GM19468 (cell line): ENCODE measurements around the gene SARNP.

Source experiments
- ATAC-seq: cut with Tn5 transposase; IDR thresholded peaks from one replicate; pipeline ENCODE4 v1.9.1; 2021; ENCODE audit warnings: mild to moderate bottlenecking, moderate library complexity, moderate number of reproducible peaks; ENCODE audit not compliant: unreplicated experiment; ENCODE audit errors: extremely low read depth

Gene SARNP

GRCh38 chr12:55728939-55729818 lies 88.3 kb downstream of the SARNP start, which contains the start of gene CD63:
Gene CD63, minus strand, starts transcription at chr12:55729009. Its CDS starts 668 bp downstream, at chr12:55728341.
- ATAC-seq: peak; percentile 29

GRCh38 chr12:55728186-55728938 lies 89.2 kb downstream of the SARNP start:
- ATAC-seq: no peak

DNA sequence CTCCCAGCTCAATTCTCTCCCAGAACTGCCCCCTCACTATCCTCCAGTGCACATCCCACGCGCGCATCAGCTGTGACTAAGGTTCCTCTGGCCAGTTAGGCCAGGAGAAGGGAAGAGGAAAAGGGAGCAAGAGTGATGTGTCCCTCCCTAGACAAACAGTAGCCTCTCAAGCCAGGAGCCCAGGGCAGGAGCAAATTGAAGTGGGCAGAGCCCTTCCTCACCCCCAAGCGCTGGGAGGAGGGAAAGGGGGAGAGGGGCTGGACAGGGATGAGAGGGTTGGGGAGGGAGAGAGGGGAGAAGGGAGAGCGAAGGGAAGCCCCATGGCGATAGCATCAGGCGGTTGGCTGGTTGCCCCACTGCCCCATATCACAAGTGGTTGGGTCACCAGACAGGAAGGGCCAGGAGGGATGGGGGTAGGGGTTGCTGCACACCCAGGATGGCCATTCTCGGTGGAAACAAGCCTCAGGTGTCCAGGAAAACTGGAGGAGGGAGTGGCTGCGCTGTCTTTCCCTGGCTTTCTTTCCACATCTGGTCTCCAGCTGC lies 89.8 kb downstream of the SARNP start:
- no peak for ATAC-seq

DNA sequence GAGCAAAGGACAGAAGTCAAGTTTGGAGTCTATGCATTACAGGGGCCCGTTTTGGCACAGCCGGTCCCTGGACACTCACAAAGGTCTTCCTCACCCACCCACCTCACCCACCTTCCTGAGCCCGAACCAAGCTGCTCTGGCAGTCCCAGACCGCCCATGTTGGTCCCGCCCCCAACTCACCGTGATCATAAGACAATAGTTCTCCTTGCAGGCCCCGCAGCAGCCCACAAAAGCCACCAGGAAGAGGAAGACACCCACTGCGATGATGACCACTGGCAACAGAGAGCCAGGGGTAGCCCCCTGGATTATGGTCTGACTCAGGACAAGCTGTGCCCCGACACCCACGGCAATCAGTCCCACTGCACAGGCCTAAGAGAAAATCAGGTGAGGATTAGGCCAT lies 90.6 kb downstream of the SARNP start:
- no peak for ATAC-seq

DNA sequence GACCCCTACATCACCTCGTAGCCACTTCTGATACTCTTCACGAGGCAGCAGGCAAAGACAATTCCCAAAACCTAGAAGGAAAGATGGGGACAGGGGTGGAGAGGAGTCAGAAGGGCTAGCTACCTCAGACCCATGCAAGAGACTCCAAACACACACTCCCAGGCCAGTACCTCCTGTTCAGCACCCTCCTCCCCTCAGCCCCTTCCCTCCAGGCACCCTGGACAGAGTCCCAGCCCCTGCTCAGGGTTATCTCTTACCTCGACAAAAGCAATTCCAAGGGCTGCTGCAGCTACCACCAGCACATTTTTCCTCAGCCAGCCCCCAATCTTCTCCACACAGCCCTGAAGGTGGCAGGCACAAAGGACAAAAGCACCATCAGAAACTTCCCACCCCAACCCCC lies 92.0 kb downstream of the SARNP start:
- no peak for ATAC-seq

DNA sequence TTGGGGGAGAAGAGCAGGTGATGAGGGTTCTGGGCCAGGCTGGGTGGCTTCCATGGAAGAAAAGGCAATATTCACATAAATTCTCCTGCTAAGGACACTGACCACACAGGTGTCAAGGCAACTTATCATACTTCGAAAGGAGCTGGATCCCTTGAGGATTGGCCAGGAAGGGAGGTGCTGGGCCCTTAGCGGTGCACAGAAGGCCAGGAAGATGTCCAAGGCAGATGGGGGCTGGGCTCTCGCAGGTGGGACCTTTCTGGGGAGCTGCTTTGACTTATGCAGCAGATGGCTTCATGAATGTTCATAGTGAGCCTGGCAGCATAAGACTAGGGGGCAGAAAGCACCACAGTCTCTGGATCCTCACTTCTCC lies 92.6 kb downstream of the SARNP start:
- no peak for ATAC-seq

GRCh38 chr12:55724226-55724939 lies 93.1 kb downstream of the SARNP start:
- ATAC-seq: no peak

GRCh38 chr12:55723516-55724225 lies 93.9 kb downstream of the SARNP start:
- no peak for ATAC-seq

DNA sequence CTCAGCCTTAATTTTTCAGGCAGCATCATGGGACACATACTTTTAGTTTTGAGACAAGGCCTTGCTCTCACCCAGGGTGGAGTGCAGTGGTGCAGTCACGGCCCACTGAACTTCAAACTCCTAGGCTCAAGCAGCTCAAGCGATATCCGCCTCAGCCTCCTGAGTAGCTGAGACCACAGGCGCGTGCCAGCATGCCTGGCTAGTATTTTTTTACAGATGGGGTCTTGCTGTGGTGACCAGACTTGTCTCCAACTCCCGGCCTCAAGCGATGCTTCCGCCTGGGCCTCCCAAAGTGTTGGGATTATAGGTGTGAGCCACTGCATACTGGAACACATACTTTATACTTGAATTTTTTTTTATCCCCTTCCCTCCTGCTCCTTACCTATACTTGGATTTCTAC lies 94.6 kb downstream of the SARNP start:
- ATAC-seq: no peak

- no peak for ATAC-seq
Observed at GRCh38 chr12:55721601-55722213, 95.8 kb downstream of the SARNP start.

DNA sequence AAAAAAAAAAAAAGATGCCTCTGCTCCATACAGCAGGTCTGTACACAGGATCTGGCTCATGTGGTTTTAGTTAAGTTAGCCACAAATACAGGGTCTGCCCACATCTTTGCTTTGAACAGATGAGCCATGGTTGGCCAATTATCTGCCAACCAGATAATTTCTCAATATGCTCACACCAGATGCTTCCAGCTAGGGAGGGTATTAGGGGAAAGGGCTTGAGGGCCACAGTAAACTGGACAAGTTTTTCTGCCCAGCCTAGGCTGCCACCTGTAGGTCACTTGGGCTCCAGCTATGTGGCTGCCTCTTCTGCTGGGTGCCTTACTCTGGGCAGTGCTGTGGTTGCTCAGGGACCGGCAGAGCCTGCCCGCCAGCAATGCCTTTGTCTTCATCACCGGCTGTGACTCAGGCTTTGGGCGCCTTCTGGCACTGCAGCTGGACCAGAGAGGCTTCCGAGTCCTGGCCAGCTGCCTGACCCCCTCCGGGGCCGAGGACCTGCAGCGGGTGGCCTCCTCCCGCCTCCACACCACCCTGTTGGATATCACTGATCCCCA lies 96.6 kb downstream of the SARNP start:
- no peak for ATAC-seq

DNA sequence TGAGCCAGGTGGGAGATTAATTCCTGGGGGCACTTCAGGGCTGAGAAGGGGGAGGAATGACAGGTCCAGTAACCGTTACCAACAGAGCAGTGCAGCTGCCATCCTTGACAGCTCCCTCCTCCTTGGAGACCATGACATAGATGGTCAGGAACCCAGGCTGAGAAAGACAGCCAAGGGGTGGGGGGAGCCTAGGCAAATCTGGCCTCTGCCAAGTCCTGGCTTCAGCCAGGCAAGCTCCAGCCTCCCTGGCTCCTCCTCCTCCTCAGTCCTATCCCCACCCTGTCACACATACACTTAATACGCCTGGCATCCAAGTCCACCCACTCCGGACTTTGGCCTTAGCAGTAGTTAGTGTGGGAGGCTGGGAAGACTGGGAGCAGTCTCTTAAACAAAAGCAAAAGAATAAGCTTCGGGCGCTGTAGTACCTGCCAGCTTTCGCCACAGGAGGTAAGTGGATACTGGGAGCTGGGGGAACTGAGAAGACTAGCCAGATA lies 97.4 kb downstream of the SARNP start, which contains the start of gene RDH5:
TSS of gene RDH5 (plus strand) at position 323 of the 494 bp plus-strand sequence. CDS start 792 bp downstream, outside the sequence.
- ATAC-seq: no peak

DNA sequence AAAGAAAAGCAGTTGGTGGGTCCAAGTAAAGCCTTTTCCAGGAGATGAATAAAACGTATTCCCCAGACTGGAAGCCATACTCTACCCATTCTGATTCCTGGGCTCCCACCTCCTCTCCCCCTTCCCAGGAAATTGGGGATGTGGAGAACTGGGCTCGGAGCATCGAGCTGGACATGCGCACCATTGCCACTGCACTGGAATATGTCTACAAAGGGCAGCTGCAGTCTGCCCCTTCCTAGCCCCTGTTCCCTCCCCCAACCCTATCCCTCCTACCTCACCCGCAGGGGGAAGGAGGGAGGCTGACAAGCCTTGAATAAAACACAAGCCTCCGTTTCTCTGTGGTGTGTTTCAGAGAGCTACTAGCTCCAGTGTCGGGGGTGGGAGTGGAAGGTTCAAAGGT lies 98.2 kb downstream of the SARNP start:
- ATAC-seq: no peak

GRCh38 chr12:55718624-55719275 lies 98.8 kb downstream of the SARNP start:
- ATAC-seq: no peak

GRCh38 chr12:55718015-55718414 lies 99.5 kb downstream of the SARNP start:
- ATAC-seq: no peak

DNA sequence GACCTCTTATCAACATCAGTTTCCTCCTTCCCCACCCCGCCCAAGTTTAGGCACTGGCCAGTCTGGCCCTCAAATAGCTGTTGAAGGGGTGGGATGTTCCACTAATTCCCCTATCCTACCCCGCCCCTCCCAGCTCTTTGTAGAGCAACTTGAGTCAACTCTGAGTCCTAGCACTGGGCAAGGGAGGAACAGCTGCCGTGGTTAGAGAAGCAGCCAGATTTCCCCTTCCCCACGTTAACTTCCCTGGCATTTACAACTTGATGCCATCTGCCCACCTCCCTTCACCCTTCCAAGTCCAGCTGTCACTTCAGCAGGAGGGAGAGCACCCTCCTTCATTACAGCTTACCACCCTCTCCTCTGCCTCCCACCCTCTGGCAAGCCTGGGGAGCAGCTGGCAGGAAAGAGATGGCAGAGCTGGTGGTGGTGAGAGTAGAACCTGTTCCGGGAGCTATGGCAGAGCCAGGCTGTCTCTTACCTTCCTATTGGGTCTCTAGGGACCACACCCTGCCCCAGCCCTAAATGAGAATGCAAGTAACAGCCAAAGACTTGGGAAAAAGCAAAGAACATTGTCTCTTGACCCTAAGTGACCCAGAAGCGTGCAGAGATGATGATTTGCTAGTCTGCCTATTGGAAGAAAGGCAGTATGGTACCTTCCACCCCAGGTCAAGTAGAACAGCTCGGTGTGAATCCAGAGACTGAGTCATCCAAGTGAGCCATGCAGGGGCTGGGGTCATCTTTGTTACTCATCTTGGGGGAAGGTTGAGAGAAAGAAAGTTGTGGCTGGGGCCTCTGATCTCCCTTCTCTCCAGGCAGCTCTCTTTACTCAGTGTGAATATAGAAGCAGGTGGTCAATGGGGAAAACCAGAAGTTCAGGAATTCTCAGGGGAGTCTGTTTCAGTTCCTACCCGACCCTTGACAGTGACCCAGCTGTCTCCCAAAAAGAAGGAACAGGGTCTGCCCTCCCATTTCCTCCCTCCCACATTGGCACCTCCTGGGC lies 100.2 kb downstream of the SARNP start:
- ATAC-seq: no peak

- no peak for ATAC-seq
Observed at GRCh38 chr12:55716582-55716957, 101.0 kb downstream of the SARNP start.
